IPS-15b (cell line): ENCODE results near the gene GDF15.

Experiments used
- H3K27me3 ChIP-seq: one replicate; pipeline ENCODE4 v1.6.1; 2013; ENCODE audit warnings: low read length; ENCODE audit not compliant: control insufficient read depth, insufficient read depth
- H3K36me3 ChIP-seq: one replicate; pipeline ENCODE4 v1.6.1; 2013; ENCODE audit warnings: low read length; ENCODE audit not compliant: control insufficient read depth, insufficient read depth
- H3K4me1 ChIP-seq: one replicate; pipeline ENCODE4 v1.6.1; 2013; ENCODE audit warnings: mild to moderate bottlenecking, low read length; ENCODE audit not compliant: control insufficient read depth, insufficient read depth
- H3K4me3 ChIP-seq: one replicate; pipeline ENCODE4 v1.5.1; 2013; ENCODE audit warnings: low read depth, low read length
- H3K9ac ChIP-seq: one replicate; pipeline ENCODE4 v1.6.1; 2013; ENCODE audit warnings: low read depth, mild to moderate bottlenecking, low read length
- H3K9me3 ChIP-seq: one replicate; pipeline ENCODE4 v1.6.1; 2013; ENCODE audit warnings: mild to moderate bottlenecking, low read length; ENCODE audit not compliant: control insufficient read depth, insufficient read depth

Gene GDF15

DNA sequence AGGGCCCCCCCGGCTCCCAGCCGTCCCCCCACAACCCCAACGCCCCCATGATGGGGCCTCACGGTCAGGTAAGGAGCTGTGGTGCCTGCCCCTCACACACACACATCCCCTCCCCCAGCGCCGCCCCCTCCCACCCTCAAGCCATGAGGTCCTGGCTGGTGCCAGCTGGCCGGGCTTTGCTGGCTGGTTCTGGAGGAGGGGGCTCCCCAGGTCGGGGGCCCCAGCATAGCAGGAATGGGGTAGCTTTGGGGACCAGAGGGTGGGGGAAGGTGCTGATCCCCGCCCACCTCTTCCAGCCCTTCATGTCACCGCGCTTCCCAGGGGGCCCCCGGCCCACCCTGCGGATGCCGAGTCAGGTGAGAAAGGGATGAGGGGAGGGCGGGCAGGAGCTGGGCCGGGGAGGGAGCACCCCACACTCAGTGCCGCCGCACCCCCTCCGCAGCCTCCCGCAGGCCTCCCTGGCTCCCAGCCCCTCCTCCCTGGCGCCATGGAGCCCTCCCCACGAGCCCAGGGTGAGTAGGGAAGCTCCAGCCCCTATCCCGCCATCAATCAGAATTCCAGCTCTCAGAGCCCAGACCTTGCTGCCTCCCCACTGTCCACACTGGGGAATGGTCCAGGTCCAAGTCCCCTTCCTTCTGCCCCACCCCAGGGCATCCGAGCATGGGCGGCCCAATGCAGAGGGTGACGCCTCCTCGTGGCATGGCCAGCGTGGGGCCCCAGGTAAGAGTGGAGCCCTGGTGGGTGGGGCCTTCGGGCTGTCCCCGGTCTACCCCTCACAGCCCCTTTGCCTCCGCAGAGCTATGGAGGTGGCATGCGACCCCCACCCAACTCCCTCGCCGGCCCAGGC is 45.6 kb downstream of the GDF15 start:
- H3K4me1 ChIP-seq, result peaks cover 7% of the 10 kb centered on the region
- peaks cover 20% of the 10 kb centered on the region for H3K36me3 ChIP-seq
- no peaks in the 10 kb centered on the region for H3K9me3 ChIP-seq
- no peaks in the 10 kb centered on the region for H3K27me3 ChIP-seq
- H3K9ac ChIP-seq, result no peak overlapping the region
- H3K4me3 ChIP-seq, result peak overlapping the region; percentile 22

DNA sequence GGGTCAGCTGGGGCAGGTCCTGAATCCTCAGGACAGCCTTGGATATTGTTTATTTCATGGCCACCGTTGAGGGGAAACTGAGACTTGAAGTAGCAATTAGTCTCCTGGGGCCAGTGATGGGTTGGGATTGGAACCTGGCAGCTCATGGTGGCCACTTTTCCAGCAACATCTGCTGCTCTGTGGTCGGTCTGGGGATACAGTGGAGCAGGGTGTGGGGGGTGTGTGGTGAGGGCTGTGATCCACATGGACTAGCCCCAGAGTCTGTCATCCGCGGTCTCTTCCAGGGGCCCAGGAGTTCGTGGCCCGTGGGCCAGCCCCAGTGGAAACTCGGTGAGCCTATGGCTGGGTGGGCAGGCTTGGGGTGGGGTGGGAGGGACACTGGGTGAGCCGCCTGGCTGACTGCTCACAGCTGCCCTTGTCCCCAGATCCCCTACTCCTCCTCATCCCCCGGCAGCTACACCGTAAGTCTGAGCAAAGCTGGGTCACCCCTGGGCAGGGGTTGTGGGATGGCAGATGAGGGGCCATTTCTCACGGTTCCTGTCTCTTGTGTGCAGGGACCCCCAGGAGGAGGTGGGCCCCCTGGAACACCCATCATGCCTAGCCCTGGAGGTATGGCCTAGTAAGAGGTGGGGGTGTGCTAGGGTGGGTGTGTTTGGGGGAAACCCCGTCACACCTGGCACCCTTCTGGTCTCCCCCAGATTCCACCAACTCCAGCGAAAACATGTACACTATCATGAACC is 46.5 kb downstream of the GDF15 start:
- Histone ChIP-seq H3K9ac (peak overlapping the region; percentile 65), H3K4me3 (peak overlapping the region; percentile 32), H3K9me3 (no peaks in the 10 kb centered on the region), H3K4me1 (peaks cover 7% of the 10 kb centered on the region), H3K36me3 (peaks cover 20% of the 10 kb centered on the region), H3K27me3 (no peaks in the 10 kb centered on the region)

DNA sequence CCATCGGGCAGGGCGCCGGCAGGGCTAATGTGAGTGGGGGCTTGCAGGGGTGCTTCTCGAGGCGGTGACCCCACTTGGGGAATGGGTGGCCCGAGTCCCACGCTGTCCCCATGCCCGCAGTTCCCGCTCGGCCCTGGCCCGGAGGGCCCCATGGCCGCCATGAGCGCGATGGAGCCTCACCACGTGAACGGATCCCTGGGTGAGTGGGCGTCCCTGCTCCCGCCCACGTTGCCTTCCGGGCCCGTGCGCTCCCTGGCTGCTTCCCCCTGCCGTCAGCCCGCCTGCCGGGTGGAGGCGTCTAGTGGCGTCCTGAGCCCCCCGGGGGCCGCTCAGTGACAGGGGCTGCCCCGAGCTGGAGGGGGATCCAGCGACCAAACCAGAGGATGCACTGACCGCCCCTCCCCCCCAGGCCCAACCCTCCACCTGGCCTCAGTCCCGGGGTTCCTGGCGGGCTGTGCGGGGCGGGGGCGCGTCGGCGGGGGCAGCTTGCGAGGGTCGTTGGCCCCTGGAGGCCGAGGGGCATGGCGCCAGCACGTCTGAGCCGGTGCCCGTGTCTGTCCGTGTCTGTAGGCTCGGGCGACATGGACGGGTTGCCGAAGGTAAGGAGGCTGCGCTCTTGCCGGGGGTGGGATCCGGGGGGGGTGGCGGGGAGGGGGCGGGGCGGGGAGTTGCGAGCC is 47.2 kb downstream of the GDF15 start:
- Histone ChIP-seq H3K9me3 (no peaks in the 10 kb centered on the region), H3K9ac (peak overlapping the region; percentile 65), H3K4me1 (peaks cover 7% of the 10 kb centered on the region), H3K4me3 (peak overlapping the region; percentile 32), H3K27me3 (no peaks in the 10 kb centered on the region), H3K36me3 (peaks cover 20% of the 10 kb centered on the region)

DNA sequence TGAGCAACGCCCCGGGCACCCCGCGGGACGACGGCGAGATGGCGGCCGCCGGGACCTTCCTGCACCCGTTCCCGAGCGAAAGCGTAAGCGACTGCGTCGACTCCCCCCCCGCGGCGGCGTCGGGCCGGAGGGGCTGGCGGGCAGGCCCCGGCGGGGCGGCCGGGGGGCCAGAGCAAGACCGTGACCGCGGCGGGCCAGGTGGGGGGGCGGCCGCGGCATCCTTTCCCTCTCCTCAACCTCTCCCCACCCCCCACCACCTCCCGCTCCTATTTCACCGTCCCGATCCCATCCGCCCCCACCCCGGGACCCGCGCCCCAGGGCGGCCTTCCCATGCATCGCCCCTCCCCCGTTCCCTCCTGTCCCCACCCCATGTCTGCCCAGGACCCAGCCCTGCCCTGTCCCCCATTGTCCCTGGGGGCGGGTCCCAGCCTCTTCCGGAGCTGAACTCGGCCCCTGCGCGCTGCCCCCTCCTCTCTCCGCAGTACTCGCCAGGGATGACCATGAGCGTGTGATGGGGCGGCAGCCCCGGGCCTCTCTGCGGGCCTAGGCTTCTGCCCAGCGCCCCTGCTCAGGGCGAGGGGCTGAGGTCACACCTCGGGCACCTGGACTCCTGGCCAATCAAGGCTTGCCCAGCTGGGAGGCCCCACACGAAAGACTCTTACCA is 47.9 kb downstream of the GDF15 start:
- Histone ChIP-seq H3K27me3 (no peaks in the 10 kb centered on the region), H3K9me3 (no peaks in the 10 kb centered on the region), H3K9ac (no peak overlapping the region), H3K4me1 (peaks cover 8% of the 10 kb centered on the region), H3K36me3 (peaks cover 20% of the 10 kb centered on the region), H3K4me3 (peak overlapping the region; percentile 13)

DNA sequence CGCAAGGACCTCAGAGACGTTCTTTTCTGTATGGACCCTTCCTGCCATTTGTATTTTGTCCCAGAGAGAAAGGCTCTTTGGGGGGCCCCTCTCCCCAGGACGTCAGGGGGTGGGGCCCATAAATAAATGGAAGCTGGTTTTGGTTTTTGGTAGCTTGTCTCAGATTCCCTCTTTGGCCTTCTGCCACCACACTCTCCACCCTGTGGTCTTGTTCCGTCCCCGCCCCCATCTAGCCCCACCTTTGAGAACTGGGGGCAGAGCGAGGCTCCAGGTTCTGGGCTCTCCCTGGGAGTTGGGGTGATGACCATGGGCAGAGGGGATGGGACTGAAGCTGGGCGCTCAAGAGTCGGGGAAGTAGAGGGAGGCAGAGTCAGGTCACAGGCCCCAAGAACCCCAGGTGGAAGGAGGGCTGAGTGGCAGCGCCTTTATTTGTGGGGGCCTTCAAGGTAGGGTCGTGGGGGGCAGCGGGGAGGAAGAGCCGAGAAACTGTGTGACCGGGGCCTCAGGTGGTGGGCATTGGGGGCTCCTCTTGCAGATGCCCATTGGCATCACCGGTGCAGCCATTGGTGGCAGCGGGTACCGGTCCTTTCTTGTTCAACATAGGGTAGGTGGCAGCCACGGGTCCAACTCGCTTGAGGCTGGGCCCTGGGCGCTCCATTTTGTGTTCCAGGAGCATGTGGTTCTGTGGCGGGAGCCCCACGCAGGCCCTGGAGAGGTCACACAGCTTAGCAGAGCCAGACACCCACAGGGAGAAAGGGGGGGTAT is 48.6 kb downstream of the GDF15 start:
- Histone ChIP-seq H3K9ac (no peak overlapping the region), H3K4me1 (peaks cover 16% of the 10 kb centered on the region), H3K9me3 (no peaks in the 10 kb centered on the region), H3K27me3 (no peaks in the 10 kb centered on the region), H3K4me3 (peak overlapping the region; percentile 8), H3K36me3 (peaks cover 20% of the 10 kb centered on the region)

DNA sequence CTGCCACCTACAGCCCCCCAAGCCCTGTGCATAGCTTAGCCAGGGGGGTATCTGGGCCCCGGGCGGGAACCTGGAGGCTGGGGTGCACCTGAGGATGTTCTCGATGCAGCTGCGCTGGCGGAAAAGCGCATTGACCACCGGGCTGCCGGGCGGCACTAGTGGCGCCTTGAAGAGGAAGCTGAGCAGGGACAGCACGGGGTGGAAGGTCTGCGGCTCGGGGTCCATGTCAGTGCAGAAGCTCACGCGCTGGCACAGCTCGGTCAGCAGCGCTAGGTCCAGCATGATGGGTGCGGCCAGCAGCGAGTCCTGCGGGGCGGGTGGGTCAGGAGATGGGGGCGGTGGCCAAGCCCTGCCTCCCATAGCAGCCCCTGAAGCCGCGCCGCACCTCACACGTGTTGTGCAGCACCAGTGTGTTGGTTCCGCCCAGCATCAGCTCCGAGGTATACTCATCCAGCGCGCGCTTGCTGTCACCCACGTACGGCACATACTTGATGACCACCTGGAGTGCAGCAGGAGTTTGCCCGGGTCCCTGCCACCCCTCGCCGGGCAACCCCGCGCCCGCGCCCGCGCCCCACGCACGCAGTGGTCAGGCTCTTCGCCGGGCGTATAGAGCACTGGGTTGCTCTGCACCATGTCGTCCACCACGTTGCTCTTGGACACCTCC is 49.4 kb downstream of the GDF15 start:
- peaks cover 20% of the 10 kb centered on the region for H3K4me1 ChIP-seq

DNA sequence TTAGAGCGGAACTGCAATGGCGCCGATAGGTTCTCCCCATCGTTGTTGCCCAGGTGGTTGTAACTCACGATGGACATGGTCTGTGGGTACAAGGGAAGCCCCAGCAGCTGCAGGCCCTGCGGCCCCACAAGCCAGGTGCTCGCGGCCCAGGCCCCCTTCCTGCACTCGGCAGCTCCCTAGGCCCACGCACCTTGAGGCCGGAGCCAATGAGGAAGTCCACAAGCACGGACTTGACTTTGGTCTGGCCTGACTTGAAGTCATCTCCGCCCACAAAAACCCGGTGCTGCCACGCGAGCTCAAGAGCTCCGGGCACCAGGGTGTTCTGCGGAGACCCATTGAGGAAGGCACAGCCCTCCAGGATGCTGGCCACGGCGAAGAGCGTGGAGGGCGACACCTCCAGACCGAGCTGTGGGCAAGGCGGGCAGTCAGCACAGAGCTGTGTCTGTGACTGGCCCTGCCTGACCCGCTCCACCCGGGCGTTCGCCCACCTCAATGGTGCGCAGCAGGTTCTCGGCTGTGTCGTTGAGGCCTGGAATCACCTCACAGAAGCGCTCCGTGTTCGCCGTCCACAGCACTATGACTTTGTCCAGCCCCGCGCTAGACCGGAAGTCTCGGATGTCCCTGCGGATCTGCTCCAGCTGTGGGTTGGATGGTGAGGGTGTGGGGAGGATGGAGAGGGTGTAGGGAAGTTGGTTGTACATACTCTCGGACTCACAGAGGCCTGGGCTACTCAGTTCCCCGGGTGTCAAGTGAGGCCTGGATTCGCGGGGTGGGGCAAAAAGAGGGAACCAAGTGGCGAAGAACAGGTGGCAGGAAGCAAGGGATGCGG is 50.1 kb downstream of the GDF15 start:
- H3K9me3 ChIP-seq, result no peaks in the 10 kb centered on the region
- H3K4me3 ChIP-seq, result peak overlapping the region; percentile 72
- H3K36me3 ChIP-seq, result peaks cover 20% of the 10 kb centered on the region
- H3K9ac ChIP-seq, result no peak overlapping the region
- peaks cover 20% of the 10 kb centered on the region for H3K4me1 ChIP-seq
- no peaks in the 10 kb centered on the region for H3K27me3 ChIP-seq

More for the DNA sequence above, 49.4 kb downstream of the GDF15 start:
- H3K9ac ChIP-seq, result no peak overlapping the region
- no peaks in the 10 kb centered on the region for H3K9me3 ChIP-seq
- no peak overlapping the region for H3K4me3 ChIP-seq
- H3K36me3 ChIP-seq, result peaks cover 20% of the 10 kb centered on the region
- no peaks in the 10 kb centered on the region for H3K27me3 ChIP-seq

DNA sequence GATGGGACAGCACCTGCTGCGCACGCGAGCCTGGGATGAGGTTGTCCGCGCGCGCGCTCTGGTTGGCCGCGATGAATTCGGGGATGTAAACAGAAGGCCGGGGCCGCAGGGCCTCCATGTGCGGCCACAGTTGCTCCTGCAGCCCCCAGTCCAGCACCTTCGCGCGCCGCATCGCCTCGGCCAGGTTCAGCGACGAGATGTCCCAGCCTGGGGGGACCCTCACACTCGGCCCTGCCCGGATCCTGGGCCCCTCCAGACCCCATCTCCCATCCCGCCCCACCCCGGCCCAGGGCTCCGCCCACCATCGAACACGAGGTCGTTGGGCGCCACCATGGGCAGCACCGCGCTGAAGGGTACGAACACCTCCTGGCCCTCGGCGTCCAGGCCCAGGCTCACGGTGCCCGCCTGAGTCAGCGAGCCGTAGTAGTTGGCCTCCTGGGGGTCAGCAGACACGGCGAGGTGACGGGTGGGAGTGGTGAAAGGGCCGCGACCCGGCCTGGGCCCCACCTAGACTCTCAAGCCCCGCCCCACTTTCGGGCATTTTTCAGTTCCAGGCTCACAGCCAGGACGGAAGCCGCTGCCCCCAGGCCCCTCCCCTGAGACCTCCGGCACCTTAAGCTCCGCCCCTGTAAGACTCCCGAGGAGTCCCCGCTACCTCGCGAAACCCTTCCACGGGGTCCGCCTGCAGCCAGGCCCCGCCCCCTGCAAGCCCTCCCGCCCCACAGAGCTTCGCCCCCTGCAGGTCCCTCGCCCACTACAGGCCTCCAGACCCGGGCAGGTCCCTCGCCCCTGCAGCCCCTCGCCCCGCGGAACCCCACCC is 50.9 kb downstream of the GDF15 start:
- no peaks in the 10 kb centered on the region for H3K9me3 ChIP-seq
- H3K4me3 ChIP-seq, result peak overlapping the region; percentile 72
- H3K4me1 ChIP-seq, result peaks cover 20% of the 10 kb centered on the region
- no peaks in the 10 kb centered on the region for H3K27me3 ChIP-seq
- peaks cover 20% of the 10 kb centered on the region for H3K36me3 ChIP-seq
- no peak overlapping the region for H3K9ac ChIP-seq

DNA sequence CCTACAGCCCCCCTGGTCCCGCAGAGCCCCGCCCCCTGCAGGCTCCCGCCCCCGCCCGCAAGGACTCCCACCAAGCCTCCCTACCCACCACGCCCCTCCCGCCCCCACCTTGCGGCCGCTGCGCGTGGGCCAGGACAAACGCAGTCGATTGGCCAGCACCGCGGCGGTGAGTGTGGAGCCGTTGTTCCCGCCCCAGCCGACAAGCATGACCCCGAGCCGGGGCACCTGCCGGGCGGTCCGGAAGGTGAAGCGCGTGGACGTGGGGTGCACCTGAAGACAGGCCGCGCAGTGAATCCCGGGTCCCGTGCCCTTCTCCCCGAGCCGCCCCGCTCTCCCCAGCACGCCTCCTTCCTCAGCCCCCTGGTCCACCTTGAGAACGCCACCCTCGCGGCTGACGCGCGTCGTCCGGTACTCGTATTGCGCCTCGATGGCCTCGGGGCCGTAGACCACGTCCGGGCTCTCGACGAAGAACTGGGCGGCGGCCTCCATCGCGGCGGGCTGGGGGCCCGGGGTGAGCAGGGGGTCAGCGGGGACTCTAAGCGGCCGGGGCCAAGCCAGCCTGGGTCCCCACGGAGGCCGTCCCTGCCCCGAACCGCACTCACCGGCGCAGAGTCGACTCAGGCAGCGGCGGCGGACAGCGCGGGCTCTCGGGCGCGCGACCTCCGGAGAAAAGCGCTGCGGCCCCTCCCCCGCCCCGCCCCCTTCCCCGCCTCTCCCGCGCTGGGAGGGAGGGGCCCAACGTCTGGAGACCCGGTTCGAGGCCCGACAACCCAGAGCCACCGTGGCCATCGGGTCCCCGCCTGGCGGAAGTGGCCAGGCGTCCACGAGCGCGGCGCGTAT is 51.8 kb downstream of the GDF15 start, which contains the start of gene ISYNA1:
ISYNA1 (minus strand) TSS at position 643 of the 840 bp plus-strand sequence; CDS start at position 489, 154 bp downstream.
- Histone ChIP-seq H3K4me3 (peak within 1 kb of the TSS; percentile 77), H3K36me3 (peaks cover 20% of the 10 kb centered on the region), H3K9me3 (no peaks in the 10 kb centered on the region), H3K27me3 (no peaks in the 10 kb centered on the region), H3K4me1 (peaks cover 16% of the 10 kb centered on the region), H3K9ac (no peak within 1 kb of the TSS)
